Renal pelvis (tissue), 4 donors: ENCODE results near the gene ANAPC2. TPM values are rescaled to one million over a fixed set of nuclear protein-coding genes. Genes with fewer than 3 reads are reported as not detected.

ENCODE experiments used
- DNase-seq: peaks from one replicate; pipeline ENCODE4 v3.0.0-alpha.2; 2013
- polyA plus RNA-seq, 3 donors: library from polyadenylated mRNA; unstranded; fragments of 120-200 nt; gene quantifications; one replicate each; pipeline ENCODE4 v1.2.1, GENCODE V29; 2013; ENCODE audit not compliant: insufficient read length in 3 of 3

The ANAPC2 gene
- polyA plus RNA-seq, 3 donors: 46.2 to 55.9 (median 51.3) TPM

- DNase-seq: no peak
These were observed 9.9 kb upstream of the ANAPC2 start for GRCh38 chr9:137198051-137198901.

- no peak for DNase-seq
These were observed 7.3 kb upstream of the ANAPC2 start for GRCh38 chr9:137195525-137196220.

GRCh38 chr9:137194909-137195308 lies 6.5 kb upstream of the ANAPC2 start:
- DNase-seq: no peak

GRCh38 chr9:137194388-137194787 lies 6.0 kb upstream of the ANAPC2 start:
- no peak for DNase-seq

GRCh38 chr9:137193771-137194170 lies 5.4 kb upstream of the ANAPC2 start:
- no peak for DNase-seq

- DNase-seq: no peak
These were observed 4.5 kb upstream of the ANAPC2 start for GRCh38 chr9:137192859-137193258.

- no peak for DNase-seq
These were observed 4.1 kb upstream of the ANAPC2 start for GRCh38 chr9:137192448-137192780.

GRCh38 chr9:137191691-137192447 lies 3.5 kb upstream of the ANAPC2 start:
- DNase-seq: no peak

- no peak for DNase-seq
These were observed 2.9 kb upstream of the ANAPC2 start for GRCh38 chr9:137191245-137191644.

GRCh38 chr9:137190315-137190856 lies 2.0 kb upstream of the ANAPC2 start:
- DNase-seq: no peak

GRCh38 chr9:137189297-137190295 lies 1.2 kb upstream of the ANAPC2 start:
- no peak for DNase-seq

GRCh38 chr9:137188086-137188489 lies 272 bp downstream of the ANAPC2 start:
- no peak for DNase-seq

GRCh38 chr9:137187386-137187785 lies 974 bp downstream of the ANAPC2 start:
- no peak for DNase-seq

GRCh38 chr9:137186385-137186784 lies 2.0 kb downstream of the ANAPC2 start:
- DNase-seq: no peak

GRCh38 chr9:137185921-137186320 lies 2.4 kb downstream of the ANAPC2 start:
- DNase-seq: no peak

- no peak for DNase-seq
These were observed 3.3 kb downstream of the ANAPC2 start for GRCh38 chr9:137184881-137185660.

GRCh38 chr9:137183980-137184595 lies 4.3 kb downstream of the ANAPC2 start:
- no peak for DNase-seq

- DNase-seq: no peak
These were observed 5.5 kb downstream of the ANAPC2 start for GRCh38 chr9:137182836-137183235.

GRCh38 chr9:137181680-137182079 lies 6.7 kb downstream of the ANAPC2 start:
- no peak for DNase-seq

GRCh38 chr9:137180491-137180890 lies 7.9 kb downstream of the ANAPC2 start:
- DNase-seq: no peak
